ENCODE data around the gene MEF2B. TPM values are rescaled to one million over a fixed set of nuclear protein-coding genes. Genes with fewer than 3 reads are reported as not detected.

Gene MEF2B
- total and polyA plus RNA-seq, 10 of the 15 experiments (the other 5 are each of a cell fraction or from before 2014, with no cell fraction given): 0.09 to 33.0 (median 8.9) TPM

DNA sequence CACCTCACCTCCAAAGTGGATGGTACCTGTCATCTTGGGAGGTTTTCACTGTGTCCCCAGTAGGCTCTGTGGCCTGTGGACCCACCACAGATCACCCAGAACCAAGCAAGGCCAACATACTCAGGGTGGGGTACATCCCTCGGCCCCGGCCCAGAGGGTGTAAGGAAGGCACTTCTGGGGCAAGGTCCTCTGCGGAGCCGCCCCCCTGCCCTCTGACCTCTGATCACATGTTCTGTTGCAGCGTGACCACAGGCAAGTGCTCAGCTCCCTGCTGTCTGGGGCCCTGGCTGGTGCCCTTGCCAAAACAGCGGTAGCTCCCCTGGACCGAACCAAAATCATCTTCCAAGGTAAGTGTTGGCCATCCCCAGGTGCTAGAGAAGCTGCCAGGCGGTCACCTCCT, 68.5 kb downstream of the MEF2B start:
- no peak for ATAC-seq
- H3K9ac ChIP-seq (ENCODE audit: control insufficient read depth, insufficient read depth, low read length): no peak overlapping the region

More for the DNA sequence above, 68.5 kb downstream of the MEF2B start:
- Histone ChIP-seq H3K4me3 (no peak overlapping the region), H3K27me3 (replicated peaks in 1 of 2; ENCODE audit: control insufficient read depth in 2 of 2, insufficient read depth in 2 of 2, low read length in 1 of 2) (no peaks in the 10 kb centered on the region), H3K9me3 (replicated peaks; ENCODE audit: control insufficient read depth, insufficient read depth, low read length) (no peaks in the 10 kb centered on the region), H3K4me2 (ENCODE audit: control insufficient read depth, insufficient read depth) (no peak overlapping the region), H2AFZ (ENCODE audit: control insufficient read depth, low read depth, low read length) (no peak overlapping the region), H3K27ac (ENCODE audit: control insufficient read depth, insufficient read depth) (no peak overlapping the region), H4K20me1 (ENCODE audit: control insufficient read depth, insufficient read depth) (no peaks in the 10 kb centered on the region), H3K79me2 (ENCODE audit: control insufficient read depth, insufficient read depth, low read length) (no peaks in the 10 kb centered on the region), H3K36me3 (ENCODE audit: control insufficient read depth in 2 of 2, insufficient read depth in 2 of 2, low read length in 1 of 2) (peaks cover 0 to 5% of the 10 kb centered on the region in 2 experiments; a peak in 2 of 4 replicates), H3K4me1 (ENCODE audit: control insufficient read depth, insufficient read depth, low read length) (no peaks in the 10 kb centered on the region)
- ChIA-PET RAD21 (ENCODE audit: unreplicated experiment) (no interaction called here), CTCF (interaction anchor here (0.6 kb wide), 1 partner anchor 128 kb away, joined by 3 read pairs; no protein-coding TSS in a partner anchor), POLR2A (no interaction called here), SMC1A (ENCODE audit: uncharacterized antibody, unreplicated experiment) (no interaction called here)
- no peak for FAIRE-seq
- no peak for DNase-seq (ENCODE audit: low read depth, low spot score)
- WGBS (ENCODE audit: insufficient coverage, insufficient replicate concordance, low lambda C conversion rate, missing lambda C conversion rate): 91% methylated on average over 8 of the region's 8 CpGs
- intact Hi-C loops (cut with micrococcal nuclease; ENCODE audit: unreplicated experiment) (no loop called here), in situ Hi-C loops (cut with MboI) (no loop called here)
- BruUV-seq (replicated peaks): no TSS peak
- TF ChIP-seq BRCA1 (IDR thresholded peaks at IDR 0.05; ENCODE audit: low read depth, low read length) (no peak), POU2F2 (IDR thresholded peaks at IDR 0.05; ENCODE audit: borderline replicate concordance, low read depth, low read length) (no peak)
- TF ChIP-seq, protein P1, sequence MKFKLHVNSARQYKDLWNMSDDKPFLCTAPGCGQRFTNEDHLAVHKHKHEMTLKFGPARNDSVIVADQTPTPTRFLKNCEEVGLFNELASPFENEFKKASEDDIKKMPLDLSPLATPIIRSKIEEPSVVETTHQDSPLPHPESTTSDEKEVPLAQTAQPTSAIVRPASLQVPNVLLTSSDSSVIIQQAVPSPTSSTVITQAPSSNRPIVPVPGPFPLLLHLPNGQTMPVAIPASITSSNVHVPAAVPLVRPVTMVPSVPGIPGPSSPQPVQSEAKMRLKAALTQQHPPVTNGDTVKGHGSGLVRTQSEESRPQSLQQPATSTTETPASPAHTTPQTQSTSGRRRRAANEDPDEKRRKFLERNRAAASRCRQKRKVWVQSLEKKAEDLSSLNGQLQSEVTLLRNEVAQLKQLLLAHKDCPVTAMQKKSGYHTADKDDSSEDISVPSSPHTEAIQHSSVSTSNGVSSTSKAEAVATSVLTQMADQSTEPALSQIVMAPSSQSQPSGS (IDR thresholded peaks at IDR 0.05; ENCODE audit: low read length): no peak
- TF ChIP-seq, protein P2, sequence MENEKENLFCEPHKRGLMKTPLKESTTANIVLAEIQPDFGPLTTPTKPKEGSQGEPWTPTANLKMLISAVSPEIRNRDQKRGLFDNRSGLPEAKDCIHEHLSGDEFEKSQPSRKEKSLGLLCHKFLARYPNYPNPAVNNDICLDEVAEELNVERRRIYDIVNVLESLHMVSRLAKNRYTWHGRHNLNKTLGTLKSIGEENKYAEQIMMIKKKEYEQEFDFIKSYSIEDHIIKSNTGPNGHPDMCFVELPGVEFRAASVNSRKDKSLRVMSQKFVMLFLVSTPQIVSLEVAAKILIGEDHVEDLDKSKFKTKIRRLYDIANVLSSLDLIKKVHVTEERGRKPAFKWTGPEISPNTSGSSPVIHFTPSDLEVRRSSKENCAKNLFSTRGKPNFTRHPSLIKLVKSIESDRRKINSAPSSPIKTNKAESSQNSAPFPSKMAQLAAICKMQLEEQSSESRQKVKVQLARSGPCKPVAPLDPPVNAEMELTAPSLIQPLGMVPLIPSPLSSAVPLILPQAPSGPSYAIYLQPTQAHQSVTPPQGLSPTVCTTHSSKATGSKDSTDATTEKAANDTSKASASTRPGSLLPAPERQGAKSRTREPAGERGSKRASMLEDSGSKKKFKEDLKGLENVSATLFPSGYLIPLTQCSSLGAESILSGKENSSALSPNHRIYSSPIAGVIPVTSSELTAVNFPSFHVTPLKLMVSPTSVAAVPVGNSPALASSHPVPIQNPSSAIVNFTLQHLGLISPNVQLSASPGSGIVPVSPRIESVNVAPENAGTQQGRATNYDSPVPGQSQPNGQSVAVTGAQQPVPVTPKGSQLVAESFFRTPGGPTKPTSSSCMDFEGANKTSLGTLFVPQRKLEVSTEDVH (IDR thresholded peaks at IDR 0.05; ENCODE audit: low read depth, partially characterized antibody): no peak
- TF ChIP-seq, protein P3, sequence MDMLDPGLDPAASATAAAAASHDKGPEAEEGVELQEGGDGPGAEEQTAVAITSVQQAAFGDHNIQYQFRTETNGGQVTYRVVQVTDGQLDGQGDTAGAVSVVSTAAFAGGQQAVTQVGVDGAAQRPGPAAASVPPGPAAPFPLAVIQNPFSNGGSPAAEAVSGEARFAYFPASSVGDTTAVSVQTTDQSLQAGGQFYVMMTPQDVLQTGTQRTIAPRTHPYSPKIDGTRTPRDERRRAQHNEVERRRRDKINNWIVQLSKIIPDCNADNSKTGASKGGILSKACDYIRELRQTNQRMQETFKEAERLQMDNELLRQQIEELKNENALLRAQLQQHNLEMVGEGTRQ (IDR thresholded peaks at IDR 0.05; ENCODE audit: borderline replicate concordance, low read depth, low read length): no peak
